T-helper 1 cell (primary cell): ENCODE results near the gene CYB561D1.

Source experiments
- DNase-seq, 5 donors: peaks; one replicate each; pipeline ENCODE4 v3.0.0-alpha.2; 2012 to 2020

CYB561D1 gene

GRCh38 chr1:109481646-109482045 is 12.2 kb upstream of the CYB561D1 start:
- no peak for DNase-seq

- DNase-seq: no peak
These were observed 11.7 kb upstream of the CYB561D1 start for GRCh38 chr1:109482242-109482641.

DNA sequence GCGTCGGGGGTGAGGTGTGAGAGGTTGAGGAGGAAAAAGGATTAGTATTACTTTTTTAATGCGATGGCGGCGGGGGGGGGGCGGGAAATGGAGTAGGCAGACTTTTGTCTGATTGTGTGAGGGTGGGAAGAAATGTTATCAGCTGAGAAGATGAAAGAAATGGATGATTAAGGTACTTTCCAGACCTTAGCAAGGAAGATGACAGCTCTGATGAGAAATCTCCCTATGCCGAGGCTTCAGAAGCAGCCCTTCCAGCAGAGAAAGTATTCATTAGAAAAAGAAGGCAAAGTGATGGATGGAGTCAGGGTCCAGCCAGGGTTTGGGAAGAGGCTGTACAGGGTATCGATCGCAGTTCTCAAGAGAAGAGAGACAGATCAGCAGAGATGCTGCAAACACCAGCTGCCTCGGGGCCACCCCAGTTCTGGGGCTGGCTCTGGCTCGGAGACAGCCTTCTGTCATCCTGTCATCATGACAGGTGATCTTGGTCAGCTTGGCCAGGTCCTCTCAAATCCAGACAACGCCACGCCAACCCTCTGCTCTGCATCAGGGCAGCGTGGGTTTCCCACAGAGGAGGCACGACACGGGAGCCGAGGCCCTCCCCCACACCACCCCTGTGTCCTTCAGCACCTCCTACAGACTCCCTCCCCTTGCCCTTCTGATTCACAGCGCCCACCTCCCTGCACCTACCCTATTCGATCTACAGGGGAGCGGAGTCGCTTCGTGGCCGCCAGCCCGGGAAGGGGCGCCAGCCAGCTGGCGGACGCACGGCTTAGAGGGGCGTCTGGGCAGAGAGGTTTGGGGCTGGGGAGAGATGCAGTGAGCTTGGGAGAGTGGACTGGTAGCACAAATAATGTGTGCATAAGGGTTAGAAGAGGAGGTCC is 10.9 kb upstream of the CYB561D1 start:
- DNase-seq: peak in 2 of 5 donors; percentile 32

DNA sequence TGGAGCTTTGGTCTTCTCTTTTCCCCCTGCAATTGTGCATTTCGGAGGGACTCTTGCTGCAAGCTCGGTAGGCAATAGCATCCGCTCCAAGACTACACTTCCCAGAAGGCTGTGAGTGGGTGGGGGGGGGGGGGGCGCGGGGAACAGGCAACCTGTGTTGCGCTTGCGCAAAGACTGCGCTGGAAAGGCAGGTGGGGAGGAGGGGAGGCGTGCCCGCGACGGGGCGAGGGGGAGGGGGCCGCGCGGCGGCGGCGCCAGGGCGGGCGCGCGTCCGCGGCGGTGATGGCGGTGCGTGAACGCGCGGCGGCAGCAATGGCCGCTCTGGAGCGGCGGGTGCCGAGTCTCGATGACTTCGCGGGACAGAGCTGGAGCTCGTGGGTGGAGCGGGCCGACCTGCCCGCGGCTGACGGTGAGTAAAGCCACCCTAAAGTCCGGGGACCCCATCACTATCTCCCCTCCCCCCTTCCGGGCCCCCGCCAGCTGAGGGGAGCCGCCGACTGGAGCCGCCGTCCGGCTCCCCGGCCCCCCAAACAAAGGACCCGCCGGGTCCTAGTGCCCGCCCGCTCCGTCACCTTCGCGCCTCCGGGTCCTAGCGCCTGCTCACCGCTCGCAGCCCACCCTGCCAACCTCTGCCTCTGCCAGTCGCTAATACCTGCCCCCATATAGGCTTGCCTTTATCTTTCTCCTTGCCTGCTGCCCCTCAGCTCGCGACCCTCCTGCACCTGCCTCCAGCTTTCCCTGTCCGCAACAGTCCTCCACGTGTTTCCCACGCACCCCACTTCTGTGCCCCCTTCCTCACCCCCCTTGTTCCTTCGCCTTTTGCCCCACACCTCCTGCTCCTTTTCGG is 10.0 kb upstream of the CYB561D1 start, which contains the start of gene ATXN7L2:
TSS of gene ATXN7L2 (plus strand) at position 234 of the 847 bp plus-strand sequence. CDS start at position 283, 49 bp downstream.
- peak; percentile 88 to 95 (median 90) for DNase-seq

DNA sequence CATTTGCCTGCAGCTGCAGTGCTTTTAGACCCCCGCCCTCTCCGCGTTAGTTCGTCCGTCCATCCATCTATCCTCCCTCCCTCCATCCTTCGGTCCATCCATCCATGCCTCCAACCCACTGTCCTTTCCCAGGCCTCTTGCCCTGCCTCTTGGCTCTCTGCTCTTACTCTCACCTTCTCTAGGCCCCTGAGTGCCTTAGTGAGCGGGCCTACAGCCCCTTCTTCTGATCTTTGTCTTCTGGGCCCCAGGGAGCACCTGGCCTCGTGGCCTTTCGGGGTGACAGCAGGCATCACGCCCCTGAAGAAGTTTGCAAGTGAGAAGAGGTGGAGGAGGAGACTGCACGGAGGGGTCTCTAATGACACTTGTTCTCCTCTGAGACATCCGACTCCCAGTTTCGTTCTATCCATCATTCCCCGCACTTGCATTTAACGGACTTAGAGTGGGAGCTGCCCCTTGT is 9.3 kb upstream of the CYB561D1 start:
- no peak for DNase-seq

DNA sequence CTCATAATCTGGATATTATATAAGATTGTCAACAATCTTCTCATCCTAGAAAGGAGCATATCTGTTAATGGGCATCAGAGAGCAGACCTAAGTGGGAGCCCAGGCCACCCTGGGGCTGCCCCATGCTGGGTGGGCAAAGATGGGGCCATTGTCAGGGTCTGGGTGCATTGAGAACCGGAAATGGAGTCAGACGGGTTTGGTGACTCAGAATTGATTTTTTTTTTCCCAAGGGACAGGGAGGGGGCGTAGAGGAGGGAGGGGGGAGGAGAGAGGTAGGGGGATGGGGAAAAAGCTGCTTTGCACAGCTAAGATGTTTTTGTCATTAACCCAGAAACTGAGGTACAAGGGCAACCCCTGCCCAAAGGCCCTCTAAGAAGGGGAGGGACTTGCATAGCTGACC is 8.9 kb upstream of the CYB561D1 start:
- no peak for DNase-seq

DNA sequence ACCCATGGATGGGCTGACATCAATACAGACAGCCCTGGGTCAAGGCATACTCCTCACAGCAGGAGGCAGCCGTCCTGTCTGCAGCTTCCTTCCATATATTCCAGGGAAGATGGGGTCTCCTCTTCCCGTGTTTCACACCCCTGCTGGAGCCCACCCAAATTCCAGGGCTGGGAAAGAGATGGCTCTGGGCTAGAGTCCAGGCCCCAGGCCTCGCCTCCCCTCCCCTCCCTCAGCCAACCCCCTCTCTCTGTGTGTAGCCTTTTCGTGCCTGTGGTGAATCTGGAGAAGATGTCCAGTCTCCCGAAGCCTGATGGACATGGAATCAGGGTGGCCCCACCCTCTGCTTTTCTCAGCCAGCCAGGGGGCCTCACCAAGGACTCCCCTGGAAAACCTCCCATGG is 6.6 kb upstream of the CYB561D1 start:
- DNase-seq: no peak

DNA sequence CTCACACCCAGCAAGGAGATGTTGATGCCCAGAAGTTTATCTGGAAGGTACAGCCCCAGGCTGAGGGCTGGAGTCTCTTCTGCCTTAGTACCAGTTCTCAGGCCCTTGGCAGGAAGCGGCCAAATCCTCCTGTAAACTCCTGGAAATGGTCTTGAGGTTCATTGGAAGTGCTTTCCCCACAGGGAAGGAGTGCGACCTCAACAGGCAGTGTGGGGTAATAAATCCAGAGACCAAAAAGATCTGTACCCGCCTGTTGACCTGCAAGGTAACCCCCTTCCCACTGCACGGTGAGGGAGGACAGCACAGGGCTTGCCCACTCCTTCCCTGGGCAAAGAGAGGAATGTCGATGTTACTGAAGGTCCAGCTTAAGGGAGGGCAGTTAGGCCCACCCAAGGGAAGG is 5.7 kb upstream of the CYB561D1 start:
- no peak for DNase-seq

DNA sequence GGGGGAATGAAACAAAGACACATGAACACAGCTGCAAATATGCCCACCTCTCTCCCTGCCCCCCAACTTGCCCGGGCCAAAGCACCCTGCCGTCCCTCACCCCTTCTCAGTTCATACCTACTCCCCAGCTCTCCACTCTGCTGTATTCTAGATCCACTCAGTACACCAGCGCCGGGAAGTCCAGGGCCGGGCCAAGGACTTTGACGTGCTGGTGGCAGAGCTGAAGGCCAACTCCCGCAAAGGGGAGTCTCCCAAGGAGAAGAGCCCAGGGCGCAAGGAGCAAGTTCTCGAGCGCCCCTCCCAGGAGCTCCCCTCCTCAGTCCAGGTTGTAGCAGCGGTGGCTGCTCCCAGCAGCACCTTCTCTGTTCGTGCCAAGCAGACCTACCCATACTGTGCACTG is 5.2 kb upstream of the CYB561D1 start:
- DNase-seq: no peak

- peak in 4 of 5 donors; percentile 44 to 68 (median 56) for DNase-seq
These were observed 3.6 kb upstream of the CYB561D1 start for GRCh38 chr1:109490029-109490933.

- DNase-seq: no peak
These were observed 3.0 kb upstream of the CYB561D1 start for GRCh38 chr1:109490934-109491302.

- DNase-seq: no peak
These were observed 2.5 kb upstream of the CYB561D1 start for GRCh38 chr1:109491372-109491771.

DNA sequence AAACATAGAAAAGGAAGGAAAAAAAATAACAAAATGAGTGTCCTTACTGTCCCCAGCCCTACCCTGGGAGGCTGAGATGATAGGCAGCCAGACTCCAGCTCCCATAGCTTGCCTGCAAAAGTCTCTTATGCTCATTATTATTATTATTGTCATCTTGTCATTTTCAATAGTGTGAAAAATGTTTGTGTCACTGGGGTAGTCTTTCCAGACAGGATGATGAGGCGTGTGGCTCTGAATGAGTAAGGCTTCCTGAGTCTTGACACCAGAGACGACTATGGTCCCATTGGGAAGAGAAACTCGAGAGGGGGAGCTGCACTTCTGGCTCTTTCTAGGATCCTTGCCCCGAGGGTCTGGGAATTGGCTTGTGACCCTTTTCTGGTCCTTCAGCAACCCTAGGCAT is 1.1 kb upstream of the CYB561D1 start:
- no peak for DNase-seq

DNA sequence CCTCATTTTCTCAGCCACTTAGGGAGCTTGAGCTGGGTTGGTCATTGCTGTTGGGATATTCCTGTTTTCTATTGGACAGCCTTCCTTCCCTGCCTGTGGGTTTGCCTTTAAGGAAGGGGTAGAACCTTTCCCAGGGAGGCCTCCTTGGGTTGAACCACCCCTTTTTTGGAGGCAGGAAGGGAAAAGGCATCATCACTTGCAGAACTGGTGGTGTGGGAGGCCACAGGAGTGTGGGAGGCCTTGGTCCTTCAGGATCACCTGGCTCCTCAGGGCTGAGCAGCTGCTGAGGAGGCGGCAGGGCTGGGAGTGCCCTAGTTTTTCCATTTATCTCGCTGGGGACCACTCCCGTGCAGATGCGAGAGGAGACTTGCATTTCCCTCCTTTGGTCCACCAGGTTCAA is 667 bp upstream of the CYB561D1 start:
- DNase-seq: no peak

DNA sequence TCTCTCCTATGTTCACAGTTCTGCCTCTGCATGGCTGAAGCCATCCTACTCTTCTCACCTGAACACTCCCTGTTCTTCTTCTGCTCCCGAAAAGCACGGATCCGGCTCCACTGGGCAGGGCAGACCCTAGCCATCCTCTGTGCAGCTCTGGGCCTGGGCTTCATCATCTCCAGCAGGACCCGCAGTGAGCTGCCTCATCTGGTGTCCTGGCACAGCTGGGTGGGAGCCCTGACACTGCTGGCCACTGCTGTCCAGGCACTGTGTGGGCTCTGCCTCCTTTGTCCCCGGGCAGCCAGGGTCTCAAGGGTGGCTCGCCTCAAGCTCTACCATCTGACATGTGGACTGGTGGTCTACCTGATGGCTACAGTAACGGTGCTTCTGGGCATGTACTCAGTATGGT is 1.8 kb downstream of the CYB561D1 start:
- no peak for DNase-seq

GRCh38 chr1:109497449-109498160 is 3.7 kb downstream of the CYB561D1 start:
- no peak for DNase-seq

- no peak for DNase-seq
These were observed 4.4 kb downstream of the CYB561D1 start for GRCh38 chr1:109498161-109498801.

GRCh38 chr1:109499081-109499480 is 5.2 kb downstream of the CYB561D1 start:
- DNase-seq: no peak

DNA sequence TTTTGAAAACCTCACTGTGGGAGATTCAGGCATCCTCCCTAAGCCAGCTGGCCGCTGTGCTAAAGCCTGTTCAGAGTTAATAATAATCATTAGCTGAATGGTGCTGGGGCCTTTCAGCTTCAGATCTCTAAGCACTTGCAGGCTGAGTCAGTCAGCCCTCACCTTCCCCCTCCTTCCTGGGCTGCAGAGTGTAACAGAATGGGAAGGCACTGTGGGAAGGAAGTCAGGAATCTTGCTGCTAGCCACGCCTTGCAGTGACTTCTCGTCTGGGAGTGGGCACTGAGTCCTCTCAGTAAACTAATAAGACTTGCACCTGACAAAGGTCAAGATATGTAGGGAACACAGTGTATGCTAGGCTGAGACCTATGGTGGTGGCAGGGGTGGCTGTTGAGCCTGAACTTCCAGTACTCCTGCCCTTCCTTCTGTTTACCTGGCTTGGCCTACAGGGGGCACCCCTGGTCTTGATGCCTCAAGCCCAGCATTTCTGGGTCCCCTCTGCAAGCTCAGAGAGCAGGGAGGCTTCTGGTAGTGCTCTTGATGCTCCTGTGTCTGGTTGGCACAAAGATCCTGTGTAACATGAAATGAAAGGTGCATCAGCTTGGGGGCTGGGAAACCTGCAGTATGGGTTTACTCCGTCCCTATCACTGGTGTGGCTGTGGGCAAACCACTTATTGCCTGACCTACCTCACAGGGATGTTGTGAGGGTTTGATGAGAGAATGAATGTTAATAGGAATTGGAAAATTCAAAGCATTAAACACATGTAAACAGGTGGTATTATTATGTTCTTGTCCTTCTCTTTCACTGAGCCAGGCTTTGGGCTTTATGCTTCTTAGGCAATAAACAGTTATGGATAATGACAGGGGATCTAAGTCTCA is 6.0 kb downstream of the CYB561D1 start:
- DNase-seq: peak in 4 of 5 donors; percentile 40 to 48 (median 42)

DNA sequence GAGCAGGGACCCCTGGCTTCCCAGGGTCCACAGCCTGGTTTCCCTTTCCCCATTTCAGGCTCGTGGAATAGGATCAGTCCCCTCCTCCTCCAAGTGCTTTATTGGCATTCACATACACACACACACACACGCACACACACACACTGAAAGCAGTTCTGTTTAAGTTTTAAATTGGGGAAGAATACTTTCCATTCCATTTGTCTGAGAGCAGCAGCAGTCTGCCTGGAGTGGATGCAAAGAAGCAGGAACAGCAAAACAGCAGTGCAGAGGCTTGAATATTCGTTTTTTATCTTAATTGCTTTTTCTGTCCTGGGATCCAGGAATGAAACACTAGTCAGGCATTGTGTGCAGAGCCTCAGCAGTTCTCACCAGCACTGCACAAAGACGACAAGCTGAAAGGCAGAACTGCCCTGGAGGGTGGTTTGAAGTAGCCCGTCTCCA is 7.1 kb downstream of the CYB561D1 start:
- no peak for DNase-seq
